Measurements from ENCODE around the gene PRPF40A. TPM values are rescaled to one million over a fixed set of nuclear protein-coding genes. Genes with fewer than 3 reads are reported as not detected.
"Not testable (repeated sequence)": the region's sequence is repeated elsewhere in the genome, so short reads cannot be mapped to it uniquely, and the experiment has no call there.

The PRPF40A gene
- total and polyA plus RNA-seq, 4 donors: 45.1 to 114 (median 74.9) TPM

DNA sequence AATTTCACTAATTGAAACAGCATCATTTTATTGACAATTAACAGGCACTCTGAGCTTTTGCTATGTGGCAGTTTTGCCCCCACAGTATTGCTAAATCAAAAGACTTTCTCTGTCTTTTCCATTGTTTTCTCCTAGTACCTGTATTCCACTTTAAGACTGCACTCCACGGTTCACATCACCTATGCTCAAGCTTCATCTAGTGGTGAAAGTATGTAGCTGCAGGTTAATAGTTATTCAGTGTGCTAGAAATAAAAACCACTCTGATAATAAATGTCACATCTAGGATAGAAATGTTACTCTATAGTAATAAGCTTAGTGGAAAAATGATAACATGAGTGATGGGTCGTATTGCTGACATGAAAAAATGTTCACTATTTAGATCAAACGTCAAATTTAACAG, 25.7 kb upstream of the PRPF40A start:
- Histone ChIP-seq H3K4me3 (ENCODE audit: low read depth, low read length) (no peak overlapping the region), H3K9me3 (ENCODE audit: control insufficient read depth, insufficient read depth, low read length) (no peaks in the 10 kb centered on the region)

DNA sequence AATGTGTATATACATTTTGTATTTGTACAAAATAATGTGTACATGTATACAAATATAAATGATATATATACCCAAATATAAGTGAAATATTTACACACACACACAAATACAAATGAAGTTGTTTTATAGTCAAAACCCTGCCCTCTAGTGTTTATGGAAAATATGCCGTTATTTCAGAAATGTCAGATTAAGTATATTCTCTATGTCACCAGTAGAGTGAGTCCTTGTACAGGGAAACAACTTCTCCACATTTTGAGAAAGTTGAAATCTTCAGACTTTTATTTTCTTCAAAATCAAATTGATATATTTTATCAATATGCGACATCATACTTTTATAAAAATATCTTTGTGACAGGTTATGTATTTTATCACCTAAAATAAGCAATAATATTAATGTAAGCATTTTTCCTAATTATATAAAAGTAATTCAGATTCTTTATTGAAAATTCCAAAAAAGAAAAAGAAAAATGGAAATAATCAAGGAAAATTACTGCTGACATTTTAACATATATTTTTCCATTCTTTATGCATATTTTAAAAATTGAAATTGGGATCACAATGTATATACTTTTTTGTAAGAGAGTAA, 23.6 kb upstream of the PRPF40A start:
- WGBS (ENCODE audit: insufficient coverage): no CpG with 5 or more reads among the region's 2 CpGs
- Histone ChIP-seq H3K4me3 (ENCODE audit: low read depth, low read length) (no peak overlapping the region), H3K36me3 (ENCODE audit: control insufficient read depth, insufficient read depth, low read length) (peaks cover 4% of the 10 kb centered on the region), H3K27me3 (ENCODE audit: control insufficient read depth, insufficient read depth, low read length) (no peaks in the 10 kb centered on the region), H3K4me1 (ENCODE audit: control insufficient read depth, insufficient read depth, low read length) (no peaks in the 10 kb centered on the region), H3K27ac (ENCODE audit: low read depth, low read length) (no peak overlapping the region), H3K9me3 (ENCODE audit: control insufficient read depth, insufficient read depth, low read length) (no peaks in the 10 kb centered on the region)
- peak in 3 of 6 donors; percentile 17 to 91 (median 81) for DNase-seq (ENCODE audit: low read depth in 4 of 6, low spot score in 6 of 6)

More for the DNA sequence above, 25.7 kb upstream of the PRPF40A start:
- no peak overlapping the region for H3K27ac ChIP-seq (ENCODE audit: low read depth, low read length)
- peak in 1 of 6 donors; percentile 62 for DNase-seq (ENCODE audit: low read depth in 4 of 6, low spot score in 6 of 6)
- WGBS (ENCODE audit: insufficient coverage): no CpG with 5 or more reads among the region's 3 CpGs
- H3K27me3 ChIP-seq (ENCODE audit: control insufficient read depth, insufficient read depth, low read length): no peaks in the 10 kb centered on the region
- H3K36me3 ChIP-seq (ENCODE audit: control insufficient read depth, insufficient read depth, low read length): peaks cover 7% of the 10 kb centered on the region
- H3K4me1 ChIP-seq (ENCODE audit: control insufficient read depth, insufficient read depth, low read length): no peaks in the 10 kb centered on the region

DNA sequence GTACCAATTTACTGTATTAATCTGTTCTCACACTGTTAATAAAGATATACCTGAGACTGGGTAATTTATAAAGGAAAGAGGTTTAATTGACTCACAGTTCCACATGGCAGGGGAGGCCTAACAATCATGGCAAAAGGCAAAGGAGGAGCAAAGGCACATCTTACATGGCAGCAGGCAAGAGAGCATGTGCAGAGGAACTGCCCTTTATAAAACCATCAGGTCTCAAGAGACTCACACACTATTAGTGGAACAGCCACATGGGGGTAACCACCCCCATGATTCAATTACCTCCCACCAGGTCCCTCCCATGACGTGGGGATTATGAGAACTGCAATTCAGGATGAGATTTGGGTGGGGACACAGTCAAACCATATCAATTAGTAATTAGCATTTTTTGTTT, 22.4 kb upstream of the PRPF40A start:
- not testable (repeated sequence) for H3K9me3 ChIP-seq (ENCODE audit: control insufficient read depth, insufficient read depth, low read length); DNase-seq (ENCODE audit: low read depth in 4 of 6, low spot score in 6 of 6); H3K4me3 ChIP-seq (ENCODE audit: low read depth, low read length); H3K27ac ChIP-seq (ENCODE audit: low read depth, low read length); H3K4me1 ChIP-seq (ENCODE audit: control insufficient read depth, insufficient read depth, low read length); H3K36me3 ChIP-seq (ENCODE audit: control insufficient read depth, insufficient read depth, low read length); H3K27me3 ChIP-seq (ENCODE audit: control insufficient read depth, insufficient read depth, low read length)
- no CpG with 5 or more reads among the region's 1 CpG for WGBS (ENCODE audit: insufficient coverage)

DNA sequence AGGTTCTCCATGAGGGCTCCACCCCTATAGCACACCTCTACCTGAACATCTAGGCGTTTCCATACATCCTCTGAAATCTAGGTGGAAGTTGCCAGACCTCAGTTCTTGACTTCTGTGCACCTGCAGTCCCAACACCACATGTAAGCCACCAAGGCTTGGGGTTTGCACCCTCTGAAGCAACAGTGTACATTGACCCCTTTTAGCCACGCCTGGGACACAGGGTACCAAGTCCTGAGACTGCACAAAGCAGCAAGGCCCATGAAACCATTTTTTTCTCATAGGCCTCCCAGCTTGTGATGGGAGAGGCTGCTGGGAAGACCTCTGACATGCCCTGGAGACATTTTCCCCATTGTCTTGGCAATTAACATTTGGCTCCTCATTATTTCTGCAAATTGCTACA, 21.2 kb upstream of the PRPF40A start:
- DNase-seq (ENCODE audit: low read depth in 4 of 6, low spot score in 6 of 6): no peak
- Histone ChIP-seq H3K27me3 (ENCODE audit: control insufficient read depth, insufficient read depth, low read length) (no peaks in the 10 kb centered on the region), H3K4me3 (ENCODE audit: low read depth, low read length) (no peak overlapping the region), H3K4me1 (ENCODE audit: control insufficient read depth, insufficient read depth, low read length) (no peaks in the 10 kb centered on the region), H3K36me3 (ENCODE audit: control insufficient read depth, insufficient read depth, low read length) (peaks cover 4% of the 10 kb centered on the region), H3K9me3 (ENCODE audit: control insufficient read depth, insufficient read depth, low read length) (no peaks in the 10 kb centered on the region), H3K27ac (ENCODE audit: low read depth, low read length) (no peak overlapping the region)
- WGBS (ENCODE audit: insufficient coverage): 100% methylated on average over 2 of the region's 2 CpGs

DNA sequence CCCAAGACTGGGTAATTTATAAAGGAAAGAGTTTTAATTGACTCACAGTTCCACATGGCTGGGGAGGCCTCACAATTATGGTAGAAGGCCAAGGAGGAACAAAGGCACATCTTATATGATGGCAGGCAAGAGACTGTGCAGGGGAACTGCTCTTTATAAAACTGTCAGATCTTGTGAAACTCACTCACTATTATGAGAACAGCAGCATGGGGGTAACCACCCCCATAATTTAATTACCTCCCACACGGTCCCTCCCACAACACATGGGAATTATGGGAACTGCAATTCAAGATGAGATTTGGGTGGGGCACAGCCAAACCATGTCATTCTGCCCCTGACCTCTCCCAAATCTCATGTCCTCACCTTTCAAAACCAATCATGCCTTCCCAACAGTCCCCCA, 20.2 kb upstream of the PRPF40A start:
- 100% methylated on average over 1 of the region's 1 CpG for WGBS (ENCODE audit: insufficient coverage)
- H3K9me3 ChIP-seq (ENCODE audit: control insufficient read depth, insufficient read depth, low read length); H3K36me3 ChIP-seq (ENCODE audit: control insufficient read depth, insufficient read depth, low read length); H3K4me3 ChIP-seq (ENCODE audit: low read depth, low read length); H3K4me1 ChIP-seq (ENCODE audit: control insufficient read depth, insufficient read depth, low read length); DNase-seq (ENCODE audit: low read depth in 4 of 6, low spot score in 6 of 6); H3K27ac ChIP-seq (ENCODE audit: low read depth, low read length); H3K27me3 ChIP-seq (ENCODE audit: control insufficient read depth, insufficient read depth, low read length): not testable (repeated sequence)

DNA sequence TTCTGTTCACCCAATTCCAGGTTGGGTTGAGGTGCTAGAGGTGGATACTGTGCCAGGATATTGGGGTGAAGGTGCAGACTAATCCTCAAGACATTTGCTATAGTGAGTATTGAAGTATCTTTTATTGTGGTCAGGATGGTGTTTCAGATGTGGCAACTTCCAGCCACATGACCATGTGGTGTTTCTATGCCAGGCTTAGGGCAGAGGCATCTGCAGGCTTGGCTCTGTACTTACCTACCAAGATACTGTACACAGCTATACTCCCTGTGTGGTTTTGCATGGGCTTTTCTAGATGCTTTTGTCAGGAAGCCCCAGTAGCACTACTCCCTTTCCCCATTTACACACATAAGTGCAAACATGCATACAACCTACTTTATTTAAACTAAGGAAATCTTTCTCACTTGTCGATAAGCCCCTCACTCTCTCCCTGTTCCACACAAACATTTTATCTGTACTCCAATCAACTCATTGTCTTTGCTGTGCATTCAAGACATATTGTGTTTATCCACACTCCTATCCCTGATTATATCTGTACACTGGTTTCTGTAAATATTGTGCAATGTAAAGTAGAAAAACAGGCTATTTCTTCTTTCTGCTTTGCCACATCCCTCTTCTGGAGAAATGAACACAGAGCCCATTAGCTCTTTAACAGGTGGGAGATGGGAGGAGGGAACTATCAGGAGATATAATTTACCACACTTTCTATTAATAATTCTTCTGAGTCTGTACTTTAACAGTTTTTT, 13.5 kb upstream of the PRPF40A start:
- no peaks in the 10 kb centered on the region for H3K36me3 ChIP-seq (ENCODE audit: control insufficient read depth, insufficient read depth, low read length)
- H3K4me3 ChIP-seq (ENCODE audit: low read depth, low read length): no peak overlapping the region
- no peaks in the 10 kb centered on the region for H3K27me3 ChIP-seq (ENCODE audit: control insufficient read depth, insufficient read depth, low read length)
- no peaks in the 10 kb centered on the region for H3K9me3 ChIP-seq (ENCODE audit: control insufficient read depth, insufficient read depth, low read length)
- no peaks in the 10 kb centered on the region for H3K4me1 ChIP-seq (ENCODE audit: control insufficient read depth, insufficient read depth, low read length)
- WGBS (ENCODE audit: insufficient coverage): 67% methylated on average over 1 of the region's 1 CpG
- DNase-seq (ENCODE audit: low read depth in 4 of 6, low spot score in 6 of 6): no peak
- H3K27ac ChIP-seq (ENCODE audit: low read depth, low read length): no peak overlapping the region

DNA sequence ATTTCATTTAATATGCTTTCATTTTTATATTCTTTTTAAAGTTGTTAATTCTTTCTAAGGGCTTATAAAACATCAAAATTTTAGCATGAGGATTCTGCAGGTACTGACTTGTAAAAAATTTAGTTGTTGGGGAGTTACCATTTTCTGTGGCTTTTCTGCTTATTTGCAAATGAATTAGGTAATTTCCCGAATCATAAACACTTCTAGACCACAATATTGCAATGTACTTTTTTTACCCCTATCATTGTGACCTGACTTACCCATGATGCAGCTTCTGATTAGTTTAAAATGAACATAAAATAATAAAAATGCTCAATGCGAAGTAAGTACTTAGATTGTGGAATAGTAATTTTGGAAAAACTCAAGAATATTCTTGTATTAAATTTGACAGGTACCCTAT, 12.6 kb upstream of the PRPF40A start:
- Histone ChIP-seq H3K27me3 (ENCODE audit: control insufficient read depth, insufficient read depth, low read length) (no peaks in the 10 kb centered on the region), H3K27ac (ENCODE audit: low read depth, low read length) (no peak overlapping the region), H3K9me3 (ENCODE audit: control insufficient read depth, insufficient read depth, low read length) (no peaks in the 10 kb centered on the region), H3K4me1 (ENCODE audit: control insufficient read depth, insufficient read depth, low read length) (no peaks in the 10 kb centered on the region), H3K4me3 (ENCODE audit: low read depth, low read length) (no peak overlapping the region), H3K36me3 (ENCODE audit: control insufficient read depth, insufficient read depth, low read length) (no peaks in the 10 kb centered on the region)
- DNase-seq (ENCODE audit: low read depth in 4 of 6, low spot score in 6 of 6): no peak
- WGBS (ENCODE audit: insufficient coverage): no CpG with 5 or more reads among the region's 2 CpGs

DNA sequence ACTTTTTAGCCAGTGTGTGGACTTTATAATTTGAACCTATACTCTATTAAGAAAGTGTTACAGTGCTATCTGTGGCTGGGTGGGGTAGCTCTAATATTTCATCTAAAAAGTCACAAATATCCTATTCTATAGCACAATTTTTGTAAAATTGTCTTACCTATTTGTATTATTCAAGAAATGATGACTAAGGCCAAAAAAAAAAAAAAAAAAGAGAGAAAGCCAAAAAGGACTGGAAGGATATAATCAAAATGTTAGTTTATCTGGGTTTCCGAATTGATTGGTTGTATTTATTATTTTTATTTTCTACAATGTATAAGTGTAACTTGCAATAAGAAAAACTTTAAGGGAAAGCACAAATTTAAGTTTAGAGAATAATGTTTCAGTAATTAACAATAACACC, 6.7 kb upstream of the PRPF40A start:
- H3K9me3 ChIP-seq (ENCODE audit: control insufficient read depth, insufficient read depth, low read length): no peaks in the 10 kb centered on the region
- H3K27ac ChIP-seq (ENCODE audit: low read depth, low read length): no peak overlapping the region
- no peaks in the 10 kb centered on the region for H3K4me1 ChIP-seq (ENCODE audit: control insufficient read depth, insufficient read depth, low read length)
- WGBS (ENCODE audit: insufficient coverage): no CpG with 5 or more reads among the region's 1 CpG
- H3K27me3 ChIP-seq (ENCODE audit: control insufficient read depth, insufficient read depth, low read length): no peaks in the 10 kb centered on the region
- H3K36me3 ChIP-seq (ENCODE audit: control insufficient read depth, insufficient read depth, low read length): no peaks in the 10 kb centered on the region
- DNase-seq (ENCODE audit: low read depth in 4 of 6, low spot score in 6 of 6): no peak
- H3K4me3 ChIP-seq (ENCODE audit: low read depth, low read length): no peak overlapping the region

DNA sequence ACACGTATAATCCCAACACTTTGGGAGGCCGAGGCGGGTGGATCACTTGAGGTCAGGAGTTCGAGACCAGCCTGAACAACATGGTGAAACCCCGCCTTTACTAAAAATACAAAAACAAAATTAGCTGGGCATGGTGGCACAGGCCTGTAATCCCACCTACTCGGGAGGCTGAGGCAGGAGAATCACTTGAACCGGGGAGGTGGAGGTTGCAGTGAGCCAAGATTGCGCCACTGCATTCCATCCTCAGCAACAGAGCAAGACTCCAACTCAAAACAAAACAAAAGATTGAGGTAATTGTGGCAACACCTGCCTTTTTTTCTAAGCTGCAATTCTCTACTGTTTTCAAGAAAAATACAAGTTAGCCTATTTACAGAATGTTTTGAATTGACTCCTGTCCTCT, 5.4 kb upstream of the PRPF40A start:
- not testable (repeated sequence) for H3K27me3 ChIP-seq (ENCODE audit: control insufficient read depth, insufficient read depth, low read length); H3K27ac ChIP-seq (ENCODE audit: low read depth, low read length); H3K36me3 ChIP-seq (ENCODE audit: control insufficient read depth, insufficient read depth, low read length); H3K9me3 ChIP-seq (ENCODE audit: control insufficient read depth, insufficient read depth, low read length); DNase-seq (ENCODE audit: low read depth in 4 of 6, low spot score in 6 of 6); H3K4me1 ChIP-seq (ENCODE audit: control insufficient read depth, insufficient read depth, low read length); H3K4me3 ChIP-seq (ENCODE audit: low read depth, low read length)
- 100% methylated on average over 5 of the region's 8 CpGs for WGBS (ENCODE audit: insufficient coverage)

DNA sequence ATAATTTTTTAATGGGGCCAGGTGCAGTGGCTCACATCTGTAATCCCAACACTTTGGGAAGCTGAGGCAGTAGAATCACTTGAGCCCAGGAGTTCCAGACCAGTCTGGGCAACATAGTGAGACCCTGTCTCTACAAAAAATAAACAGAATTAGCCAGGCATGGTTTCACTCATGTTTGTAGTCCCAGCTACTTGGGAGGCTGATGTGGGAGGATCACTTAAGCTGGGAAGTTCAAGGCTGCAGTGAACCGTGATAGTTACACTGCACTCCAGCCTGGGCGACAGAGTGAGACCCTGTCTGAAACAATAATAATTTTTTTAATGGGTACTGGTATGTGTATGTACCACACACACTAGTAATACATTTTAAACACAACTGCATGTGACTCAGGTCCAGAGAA, 3.5 kb upstream of the PRPF40A start:
- Histone ChIP-seq H3K36me3 (ENCODE audit: control insufficient read depth, insufficient read depth, low read length) (no peaks in the 10 kb centered on the region), H3K4me1 (ENCODE audit: control insufficient read depth, insufficient read depth, low read length) (peaks cover 2% of the 10 kb centered on the region), H3K9me3 (ENCODE audit: control insufficient read depth, insufficient read depth, low read length) (no peaks in the 10 kb centered on the region), H3K27ac (ENCODE audit: low read depth, low read length) (no peak overlapping the region), H3K27me3 (ENCODE audit: control insufficient read depth, insufficient read depth, low read length) (no peaks in the 10 kb centered on the region), H3K4me3 (ENCODE audit: low read depth, low read length) (no peak overlapping the region)
- WGBS (ENCODE audit: insufficient coverage): no CpG with 5 or more reads among the region's 2 CpGs
- DNase-seq (ENCODE audit: low read depth in 4 of 6, low spot score in 6 of 6): no peak

All from spinal cord (tissue), 10 donors.